K562 (cell line): ENCODE results near the gene DLL4. TPM values are rescaled to one million over a fixed set of nuclear protein-coding genes. Genes with fewer than 3 reads are reported as not detected.

Experiments used
- ARID1B ChIP-seq: fragments of 450-650 bp; IDR thresholded peaks from 2 replicates; pipeline ENCODE4 v1.6.1; 2016; ENCODE audit warnings: antibody characterized with exemption, mild to moderate bottlenecking, inconsistent platforms
- ATF3 ChIP-seq, 2 experiments: fragments of 450-650 bp in 1 of 2; sonication (generic) in 1 of 2; formaldehyde crosslinking in 1 of 2; IDR thresholded peaks in 1 of 2; conservative IDR thresholded peaks in 1 of 2; 2 replicates each; pipeline versions ENCODE4 v1.6.1 to v1.8.1; 2016 to 2023; ENCODE audit warnings: mild to moderate bottlenecking in 2 of 2, moderate library complexity in 2 of 2, inconsistent platforms in 1 of 2, missing genetic modification reagents in 1 of 2
- CSDE1 ChIP-seq, 2 experiments: fragments of 450-650 bp; IDR thresholded peaks; 2 replicates each; pipeline ENCODE4 v1.6.1; 2016; ENCODE audit warnings: mild to moderate bottlenecking in 1 of 2
- FOXP4 ChIP-seq: sonication (generic); formaldehyde crosslinking; IDR thresholded peaks from 2 replicates; pipeline ENCODE4 v1.8.0; 2022; ENCODE audit warnings: mild to moderate bottlenecking, missing genetic modification reagents, borderline replicate concordance
- HLTF ChIP-seq: fragments of 450-650 bp; IDR thresholded peaks from 2 replicates; pipeline ENCODE4 v1.6.1; 2016
- KDM1A ChIP-seq, 2 experiments: fragments of 450-650 bp; IDR thresholded peaks; 2 replicates each; pipeline ENCODE4 v1.6.1; 2016; ENCODE audit warnings: mild to moderate bottlenecking in 2 of 2
- LCOR ChIP-seq: sonication (generic); formaldehyde crosslinking; IDR thresholded peaks from 2 replicates; pipeline ENCODE4 v1.8.0; 2022; ENCODE audit warnings: mild to moderate bottlenecking, missing genetic modification reagents
- MBD2 ChIP-seq: sonication (generic); IDR thresholded peaks from 2 replicates; pipeline ENCODE4 v1.6.1; 2016; ENCODE audit warnings: low read depth, borderline replicate concordance
- MEF2A ChIP-seq: IDR thresholded peaks from 2 replicates; pipeline ENCODE4 v1.6.1; 2011; ENCODE audit warnings: low read depth, mild to moderate bottlenecking, low read length, moderate library complexity; ENCODE audit not compliant: control insufficient read depth
- NR3C1 ChIP-seq: sonication (generic); formaldehyde crosslinking; IDR thresholded peaks from 2 replicates; pipeline ENCODE4 v1.8.1; 2022; ENCODE audit warnings: missing genetic modification reagents
- NRF1 ChIP-seq, 2 experiments: fragments of 450-650 bp; IDR thresholded peaks in 1 of 2; conservative IDR thresholded peaks in 1 of 2; 2 replicates each; pipeline ENCODE4 v1.6.1; 2014; ENCODE audit warnings: mild to moderate bottlenecking in 2 of 2
- POLR2G ChIP-seq: fragments of 200-400 bp; formaldehyde crosslinking; IDR thresholded peaks from 2 replicates; pipeline ENCODE4 v1.6.1; 2017; ENCODE audit warnings: low read depth, mild to moderate bottlenecking, antibody characterized with exemption, low read length, moderate library complexity
- SAFB ChIP-seq: fragments of 200-400 bp; formaldehyde crosslinking; IDR thresholded peaks from 2 replicates; pipeline ENCODE4 v1.6.1; 2017; ENCODE audit warnings: low read depth, low read length, borderline replicate concordance
- SMARCE1 ChIP-seq: fragments of 450-650 bp; IDR thresholded peaks from 2 replicates; pipeline ENCODE4 v1.7.1; 2016; ENCODE audit warnings: mild to moderate bottlenecking
- SMC3 ChIP-seq: conservative IDR thresholded peaks from 2 replicates; pipeline ENCODE4 v1.6.1; 2011; ENCODE audit warnings: low read depth, low read length, improper control_type of control experiment; ENCODE audit not compliant: insufficient read depth
- VEZF1 ChIP-seq: fragments of 200-800 bp; sonication (Bioruptor generic); IDR thresholded peaks from 2 replicates; pipeline ENCODE4 v1.6.1; 2017; ENCODE audit warnings: missing genetic modification characterization, missing compliant biosample characterization
- YY1 ChIP-seq, 3 experiments: IDR thresholded peaks; 2 replicates each; pipeline ENCODE4 v1.6.1; 2011; ENCODE audit warnings: low read length in 2 of 3, mild to moderate bottlenecking in 2 of 3, moderate library complexity in 2 of 3, borderline replicate concordance in 1 of 3, control low read depth in 1 of 3, low read depth in 1 of 3; ENCODE audit not compliant: insufficient read depth in 3 of 3, insufficient replicate concordance in 2 of 3, control insufficient read depth in 1 of 3, insufficient read length in 1 of 3; ENCODE audit errors: extremely low read depth in 1 of 3
- ZNF655 ChIP-seq: fragments of 250-450 bp; sonication (Bioruptor Pico); IDR thresholded peaks from 2 replicates; pipeline ENCODE4 v1.5.0; 2021
- polyA plus RNA-seq, 8 experiments: library from polyadenylated mRNA; depleted of rRNA in 4 of 8; stranded (reverse) in 5 of 8; unstranded in 3 of 8; fragments of >200 nt; fragmentation: Nextera tagmentation in 2 of 8; fragmentation: Illumina TruSeq in 1 of 8; extraction: Ambion mirVana in 2 of 8; extraction: Trizol in 1 of 8; gene quantifications; 2 replicates each; pipeline versions ENCODE4 v1.2.1 to v1.2.3, GENCODE V29; 2011 to 2014; ENCODE audit warnings: inconsistent platforms in 1 of 8, missing spikeins in 1 of 8
- total RNA-seq, 7 experiments: library from RNA; depleted of rRNA in 6 of 7; stranded (reverse); fragments of >200 nt in 6 of 7; fragmentation: Illumina TruSeq in 2 of 7; extraction: Trizol in 2 of 7; gene quantifications; 2 replicates each; pipeline versions ENCODE4 v1.2.1 to v1.2.3, GENCODE V29; 2011 to 2021; ENCODE audit warnings: low replicate concordance in 1 of 7

DLL4 gene
- total and polyA plus RNA-seq, 9 of the 15 experiments (the other 6 are each of a cell fraction or from before 2014, with no cell fraction given), result 0.04 to 1.1 (median 0.41) TPM; not detected in 1

GRCh38 chr15:40930430-40931299 lies 1.5 kb downstream of the DLL4 start (continued):
- TF ChIP-seq POLR2G (peak; percentile 63; the same call in 1 of the 2 replicates), ATF3 (IDR thresholded peaks at IDR 0.05) (no peak), ATF3 (CRISPR knock-in tag; conservative IDR thresholded peaks at IDR 0.05) (no peak), NRF1 (conservative IDR thresholded peaks at IDR 0.05 in 1 of 2, IDR thresholded peaks at IDR 0.05 in 1 of 2) (0 out of 4 replicates have a peak, but pooled peaks of 1 of the 2 experiments have one; percentile 36), MEF2A (peak; percentile 72), LCOR (CRISPR knock-in tag) (0 out of 2 replicates have a peak, but pooled peaks have one; percentile 44), YY1 (IDR thresholded peaks at IDR 0.05; ENCODE audit: borderline replicate concordance in 1 of 3, control insufficient read depth in 1 of 3, extremely low read depth in 1 of 3, insufficient read depth in 3 of 3, insufficient read length in 1 of 3, insufficient replicate concordance in 2 of 3, low read depth in 1 of 3, low read length in 2 of 3) (peak in 1 of 3 experiments; percentile 8), CSDE1 (IDR thresholded peaks at IDR 0.05) (no peak), VEZF1 (CRISPR knock-in tag) (peak; percentile 66), ZNF655 (no peak), SAFB (no peak), MBD2 (peak; percentile 45; the same call in 1 of the 2 replicates), HLTF (0 out of 2 replicates have a peak, but pooled peaks have one; percentile 45), KDM1A (IDR thresholded peaks at IDR 0.05) (peak in 1 of 2 experiments; percentile 41; a peak in 2 of 4 replicates), ARID1B (peak; percentile 38; the same call in 1 of the 2 replicates), SMARCE1 (peak; percentile 57; the same call in 1 of the 2 replicates), SMC3 (peak; percentile 27; the same call in 1 of the 2 replicates), FOXP4 (CRISPR knock-in tag) (0 out of 2 replicates have a peak, but pooled peaks have one; percentile 44), NR3C1 (CRISPR knock-in tag) (no peak)
